HG02642 (cell line): Measurements from ENCODE around the gene FLAD1.

Source experiments
- ATAC-seq: cut with Tn5 transposase; IDR thresholded peaks from one replicate; pipeline ENCODE4 v1.9.1; 2021; ENCODE audit warnings: mild to moderate bottlenecking; ENCODE audit not compliant: unreplicated experiment, poor library complexity

FLAD1 gene

GRCh38 chr1:155001675-155002463 lies 18.7 kb downstream of the FLAD1 start:
- peak; percentile 55 for ATAC-seq

- peak; percentile 2 for ATAC-seq
Measured at GRCh38 chr1:155002464-155003226, 19.5 kb downstream of the FLAD1 start, which contains the start of gene ZBTB7B. Gene ZBTB7B (plus strand): TSS chr1:155002802. CDS start chr1:155014661, 11,859 bp downstream.

- ATAC-seq, result no peak
Measured at GRCh38 chr1:155003227-155003765, 20.2 kb downstream of the FLAD1 start.

- ATAC-seq, result no peak
Measured at GRCh38 chr1:155003766-155004351, 20.7 kb downstream of the FLAD1 start.

- no peak for ATAC-seq
Measured at GRCh38 chr1:155004352-155005075, 21.4 kb downstream of the FLAD1 start.

- no peak for ATAC-seq
Measured at GRCh38 chr1:155005076-155006011, 22.2 kb downstream of the FLAD1 start.

GRCh38 chr1:155006601-155007101 lies 23.5 kb downstream of the FLAD1 start:
- ATAC-seq, result no peak

- ATAC-seq, result no peak
Measured at GRCh38 chr1:155007251-155007828, 24.2 kb downstream of the FLAD1 start.

- ATAC-seq, result no peak
Measured at GRCh38 chr1:155008015-155008941, 25.1 kb downstream of the FLAD1 start.

GRCh38 chr1:155009221-155009711 lies 26.1 kb downstream of the FLAD1 start:
- no peak for ATAC-seq

GRCh38 chr1:155009742-155010141 lies 26.6 kb downstream of the FLAD1 start:
- ATAC-seq, result no peak

- no peak for ATAC-seq
Measured at GRCh38 chr1:155010211-155010918, 27.2 kb downstream of the FLAD1 start.

GRCh38 chr1:155011004-155011416 lies 27.9 kb downstream of the FLAD1 start:
- no peak for ATAC-seq

- ATAC-seq, result no peak
Measured at GRCh38 chr1:155011437-155012025, 28.4 kb downstream of the FLAD1 start.

GRCh38 chr1:155012026-155012546 lies 28.9 kb downstream of the FLAD1 start:
- no peak for ATAC-seq
